IPS-18c (cell line): ENCODE measurements around the gene CPED1.
A peak's percentile ranks its signal among the peaks of the same experiment; 100 is the strongest.
"Not testable (repeated sequence)": the region's sequence is repeated elsewhere in the genome, so short reads cannot be mapped to it uniquely, and the experiment has no call there.

ENCODE experiments used
- H3K4me3 ChIP-seq: 2 replicates; pipeline ENCODE4 v1.7.0; 2013; ENCODE audit warnings: low read depth, mild to moderate bottlenecking, low read length, moderate library complexity; ENCODE audit not compliant: insufficient read depth
- H3K9me3 ChIP-seq: one replicate; pipeline ENCODE4 v1.6.1; 2013; ENCODE audit warnings: mild to moderate bottlenecking, low read length, moderate library complexity; ENCODE audit not compliant: control insufficient read depth, insufficient read depth

The CPED1 gene

DNA sequence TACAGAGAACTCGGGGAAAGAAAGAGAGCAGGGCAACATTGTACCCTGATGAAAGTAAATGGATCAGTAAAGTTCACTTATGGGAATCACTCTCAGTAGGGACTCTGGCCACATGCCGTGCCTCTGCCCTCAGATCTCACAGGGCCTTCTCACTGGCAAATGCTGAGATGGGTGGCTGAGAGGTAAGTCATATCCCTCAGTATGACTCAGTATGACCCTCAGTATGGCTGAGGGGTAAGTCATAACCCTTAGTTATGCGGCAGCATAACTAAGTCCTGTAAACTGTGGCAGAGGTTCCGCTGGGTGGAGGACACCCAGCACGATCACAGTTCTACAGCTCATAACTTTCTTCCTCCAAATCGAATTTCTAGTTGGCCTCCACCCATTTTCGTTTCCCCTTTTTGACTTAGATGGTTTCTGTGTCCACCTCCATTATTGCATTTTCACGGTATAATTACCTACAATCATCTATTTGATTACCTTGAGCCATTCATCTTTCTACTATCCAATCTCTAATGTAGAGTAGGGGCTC is 313.8 kb downstream of the CPED1 start:
- H3K9me3 ChIP-seq, result no peaks in the 10 kb centered on the region
- no peak overlapping the region for H3K4me3 ChIP-seq

GRCh38 chr7:121303422-121304101 is 315.1 kb downstream of the CPED1 start:
- Histone ChIP-seq H3K9me3 (no peaks in the 10 kb centered on the region), H3K4me3 (no peak overlapping the region)

DNA sequence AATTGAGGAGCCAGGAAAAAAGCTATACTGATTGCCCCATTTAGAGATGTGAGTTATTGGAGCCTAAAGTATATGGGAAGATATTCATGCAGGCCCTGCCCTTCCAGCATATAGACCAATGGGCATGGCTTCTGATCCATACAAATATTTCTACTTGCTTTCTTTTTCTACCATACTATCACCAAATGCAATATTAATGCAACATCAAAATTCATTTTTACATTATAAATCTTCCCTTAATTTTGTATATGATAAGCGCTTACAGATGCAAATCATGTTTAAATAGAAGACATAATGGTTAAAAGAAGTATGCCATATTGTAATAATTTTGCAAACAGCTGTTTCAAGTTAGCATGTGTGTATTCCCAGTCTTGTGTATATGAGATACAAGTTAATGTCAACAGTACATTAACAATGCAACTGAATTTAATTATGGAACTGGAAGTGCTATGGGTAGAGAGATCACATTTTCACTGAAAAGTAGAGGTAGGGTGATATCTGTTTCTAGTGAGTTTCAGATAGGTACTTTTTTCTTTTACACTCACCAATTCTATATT is 315.7 kb downstream of the CPED1 start:
- Histone ChIP-seq H3K4me3 (no peak overlapping the region), H3K9me3 (no peaks in the 10 kb centered on the region)

DNA sequence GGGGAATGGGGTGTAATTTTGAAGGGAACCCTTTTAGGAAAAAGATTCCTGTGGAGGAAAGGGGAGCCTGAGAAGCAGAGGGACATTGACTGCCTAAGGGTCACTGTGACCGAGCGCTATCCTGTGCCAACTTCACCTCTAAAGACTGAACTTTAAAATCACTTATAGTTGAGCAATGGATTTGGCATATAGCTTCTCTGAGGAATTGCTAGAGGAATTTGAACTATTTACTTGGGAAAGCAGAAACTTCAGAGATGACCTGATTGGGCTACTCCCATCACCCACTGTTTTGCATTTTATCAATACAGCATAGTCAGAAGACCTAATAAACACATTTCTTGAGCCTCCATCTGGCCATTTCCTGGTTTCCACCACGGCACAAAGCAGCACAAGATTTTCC is 316.6 kb downstream of the CPED1 start:
- Histone ChIP-seq H3K9me3 (no peaks in the 10 kb centered on the region), H3K4me3 (no peak overlapping the region)

GRCh38 chr7:121306565-121306964 is 318.1 kb downstream of the CPED1 start:
- no peaks in the 10 kb centered on the region for H3K9me3 ChIP-seq
- no peak overlapping the region for H3K4me3 ChIP-seq

GRCh38 chr7:121307021-121307574 is 318.6 kb downstream of the CPED1 start:
- Histone ChIP-seq H3K9me3 (no peaks in the 10 kb centered on the region), H3K4me3 (no peak overlapping the region)

DNA sequence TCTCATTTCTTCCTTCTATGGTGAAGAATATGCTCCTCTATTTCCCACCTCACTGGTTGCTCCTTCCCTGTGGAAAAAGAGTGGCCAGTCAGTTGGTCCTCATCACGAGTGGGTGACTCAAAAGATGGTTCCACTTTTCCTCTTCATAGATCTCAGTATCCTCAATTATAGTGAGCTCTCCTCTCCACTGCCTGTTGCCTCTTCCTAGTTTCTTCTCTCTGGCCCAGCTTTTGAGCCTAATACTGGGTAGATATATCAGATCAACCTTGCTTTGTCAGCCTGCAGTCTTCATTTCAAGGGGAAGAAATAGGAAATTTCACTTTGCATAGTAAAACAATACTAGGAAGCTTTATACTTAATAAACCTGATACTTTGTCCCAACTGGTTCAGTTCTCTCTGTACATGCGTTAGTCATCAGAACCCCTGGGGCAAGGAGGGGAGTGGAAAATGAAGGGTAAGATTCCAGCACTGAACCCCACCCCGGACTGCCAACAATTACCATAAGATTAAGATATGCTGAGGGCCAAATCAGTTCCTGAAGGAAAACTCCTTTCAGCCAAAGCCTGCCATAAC is 324.8 kb downstream of the CPED1 start:
- H3K4me3 ChIP-seq, result no peak overlapping the region
- no peaks in the 10 kb centered on the region for H3K9me3 ChIP-seq

DNA sequence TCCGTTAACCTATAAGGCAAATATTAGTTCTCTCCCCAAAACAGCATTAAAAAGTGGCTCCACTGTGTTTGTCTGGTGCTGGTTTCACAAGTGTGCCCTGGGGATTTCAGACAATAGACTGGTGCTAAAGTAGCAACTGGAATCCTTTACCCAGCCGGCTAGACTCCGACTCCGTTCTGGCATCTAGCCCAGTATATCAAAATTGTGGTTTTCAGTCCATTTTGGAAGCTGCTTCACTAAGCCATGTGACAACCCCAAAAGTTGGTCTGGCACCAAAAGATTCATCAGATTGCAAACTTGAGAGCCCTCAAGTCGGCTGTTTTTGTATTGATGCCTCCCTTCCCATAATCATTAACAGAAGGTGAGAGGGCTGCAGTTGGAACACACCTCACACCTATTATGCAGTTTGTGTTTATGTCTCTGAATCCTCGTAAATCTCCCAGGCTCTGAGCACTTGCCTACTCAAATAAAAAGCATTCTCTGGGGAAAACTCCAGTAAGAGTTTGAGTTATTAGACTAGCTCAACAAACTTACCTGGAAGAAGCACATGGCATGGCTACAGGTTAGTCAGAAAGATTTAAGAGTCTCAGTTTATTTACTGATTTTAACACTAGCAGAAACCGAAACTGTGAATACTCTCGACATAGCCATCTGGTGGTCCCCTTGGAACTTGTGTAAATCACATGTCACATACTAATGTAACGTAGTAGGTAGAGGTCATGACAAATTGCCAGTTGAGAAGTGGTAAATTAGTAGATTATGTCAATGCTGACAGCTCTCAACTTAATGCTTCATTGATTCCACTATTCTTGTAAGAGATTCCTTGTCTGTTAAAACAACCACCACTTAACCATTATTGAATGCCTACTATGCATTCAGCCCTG is 325.5 kb downstream of the CPED1 start:
- Histone ChIP-seq H3K9me3 (no peaks in the 10 kb centered on the region), H3K4me3 (no peak overlapping the region)

DNA sequence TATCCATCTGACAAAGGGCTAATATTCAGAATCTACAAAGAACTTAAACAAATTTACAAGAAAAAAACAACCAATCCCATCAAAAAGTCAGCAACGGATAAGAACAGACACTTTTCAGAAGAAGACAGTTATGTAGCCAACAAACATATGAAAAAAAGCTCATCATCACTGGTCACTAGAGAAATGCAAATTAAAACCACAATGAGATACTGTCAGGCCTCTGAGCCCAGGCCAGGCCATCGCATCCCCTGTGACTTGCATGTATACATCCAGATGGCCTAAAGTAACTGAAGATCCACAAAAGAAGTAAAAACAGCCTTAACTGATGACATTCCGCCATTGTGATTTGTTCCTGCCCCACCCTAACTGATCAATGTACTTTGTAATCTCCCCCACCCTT is 326.7 kb downstream of the CPED1 start:
- not testable (repeated sequence) for H3K9me3 ChIP-seq, H3K4me3 ChIP-seq

DNA sequence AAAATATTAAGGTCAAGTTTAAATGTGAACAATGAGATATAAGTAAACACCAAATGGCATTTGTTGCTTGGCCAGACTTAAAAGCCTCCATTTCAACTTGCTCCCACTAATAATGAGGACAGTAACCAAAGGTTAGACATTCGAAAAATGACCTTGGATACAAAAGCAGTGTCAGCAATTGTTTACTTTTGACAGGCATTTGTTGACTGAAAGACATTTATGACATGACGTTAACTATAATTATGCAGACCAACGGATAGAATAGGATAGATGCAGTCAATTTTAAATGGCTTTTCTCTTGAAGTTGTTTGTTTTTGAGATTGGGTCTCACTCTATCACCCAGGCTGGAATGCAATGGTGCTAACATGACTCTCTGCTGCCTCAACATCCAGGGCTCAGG is 333.9 kb downstream of the CPED1 start:
- Histone ChIP-seq H3K9me3 (no peaks in the 10 kb centered on the region), H3K4me3 (no peak overlapping the region)

GRCh38 chr7:121323515-121324302 is 335.2 kb downstream of the CPED1 start:
- H3K9me3 ChIP-seq, result no peaks in the 10 kb centered on the region
- H3K4me3 ChIP-seq, result no peak overlapping the region

GRCh38 chr7:121327671-121328070 is 339.2 kb downstream of the CPED1 start:
- Histone ChIP-seq H3K9me3 (no peaks in the 10 kb centered on the region), H3K4me3 (no peak overlapping the region)

DNA sequence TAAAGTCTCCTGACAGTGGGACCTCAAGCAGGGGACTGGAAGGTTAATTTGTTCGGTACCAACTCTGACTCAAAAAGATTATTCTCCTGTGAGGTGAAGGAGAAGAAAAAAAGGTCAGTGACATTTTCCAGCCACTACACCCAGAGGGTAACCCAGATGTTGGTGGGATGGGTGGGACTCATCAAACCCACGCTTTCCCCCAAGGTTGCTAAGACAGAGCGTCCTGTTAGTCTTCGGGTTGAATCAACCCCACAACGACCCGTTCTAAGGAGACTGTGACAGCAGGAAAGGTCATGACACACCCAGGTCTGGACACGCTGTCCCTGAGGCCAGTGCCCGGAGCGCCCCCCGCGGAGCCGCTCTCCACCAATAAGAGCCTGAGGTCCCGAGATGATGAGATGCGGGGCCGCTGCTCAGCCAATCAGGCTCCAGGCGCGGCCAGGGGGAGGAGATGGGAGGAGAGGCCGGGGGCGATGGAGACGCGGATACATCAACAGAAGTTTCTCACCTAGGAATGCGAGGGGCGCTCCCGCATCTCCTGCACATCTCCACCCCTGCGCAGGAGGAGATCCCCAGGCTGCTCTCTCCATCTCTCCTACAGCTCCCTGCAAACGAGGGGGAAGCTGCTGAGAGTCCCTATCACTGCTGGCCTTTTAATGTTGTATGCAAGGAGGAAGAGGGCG is 340.1 kb downstream of the CPED1 start, which contains the start of gene WNT16:
Gene WNT16, plus strand, starts transcription at position 493 of the 683 bp plus-strand sequence. CDS start 293 bp downstream, outside the sequence.
- Histone ChIP-seq H3K4me3 (peak within 1 kb of the TSS; percentile 58), H3K9me3 (no peaks in the 10 kb centered on the region)

GRCh38 chr7:121329191-121330052 is 340.9 kb downstream of the CPED1 start:
- H3K9me3 ChIP-seq, result no peaks in the 10 kb centered on the region
- peak overlapping the region; percentile 58 for H3K4me3 ChIP-seq

DNA sequence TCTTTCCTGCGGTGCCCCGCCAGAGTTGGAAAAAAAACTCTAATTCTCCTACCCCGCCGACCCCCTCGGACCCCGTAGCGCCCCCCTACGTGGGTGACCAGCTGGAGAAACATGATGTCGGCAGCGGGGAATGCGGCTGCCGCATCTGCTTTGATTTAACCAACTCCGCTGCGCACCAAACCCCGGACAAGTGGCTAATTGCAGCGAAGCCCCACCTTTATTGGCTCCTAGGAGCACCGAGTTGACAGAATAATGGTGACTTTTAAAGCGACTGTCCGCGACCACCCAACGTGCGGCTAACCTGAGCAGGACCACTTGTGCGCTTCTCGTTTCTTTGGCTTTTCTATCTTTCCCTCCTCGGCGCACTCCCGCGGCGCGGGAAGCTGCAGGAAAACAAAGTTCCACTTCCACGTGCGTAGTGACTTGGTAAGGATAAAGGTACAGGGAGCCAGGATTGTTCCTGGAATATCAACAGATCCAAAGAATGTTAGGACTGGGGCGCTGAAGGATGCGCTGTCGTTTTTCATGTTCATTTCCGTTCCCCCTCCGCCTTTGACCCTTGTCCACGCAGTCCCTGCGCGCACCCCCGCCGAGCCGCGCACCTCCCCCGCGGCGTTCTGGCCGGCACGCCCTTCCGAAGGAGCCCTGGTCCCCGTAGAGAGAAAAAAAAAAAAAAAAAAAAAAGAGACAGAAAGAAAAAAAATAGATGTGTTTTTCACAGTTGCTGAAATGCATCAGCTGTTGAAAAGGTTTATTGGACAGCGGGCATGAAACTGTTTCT is 341.7 kb downstream of the CPED1 start:
- Histone ChIP-seq H3K4me3 (peak overlapping the region; percentile 58), H3K9me3 (no peaks in the 10 kb centered on the region)
